GM23338 (cell line): ENCODE results near the gene OASL. TPM values are rescaled to one million over a fixed set of nuclear protein-coding genes. Genes with fewer than 3 reads are reported as not detected.

Experiments
- ATAC-seq: fragments of 200-7000 bp; cut with Tn5 transposase; 3 replicates; pipeline ENCODE4 v1.9.1; 2020
- DNase-seq: peaks from one replicate; pipeline ENCODE4 v3.0.0-alpha.2; 2015; ENCODE audit warnings: low spot score
- H2AFZ ChIP-seq: fragments of 200-600 bp; sonication (generic); 2 replicates; pipeline ENCODE4 v1.8.0; 2016; ENCODE audit warnings: antibody characterized with exemption, mild to moderate bottlenecking, moderate library complexity
- H3F3A ChIP-seq: fragments of 200-600 bp; sonication (generic); replicated peaks from 2 replicates; pipeline ENCODE4 v1.8.0; 2017; ENCODE audit warnings: antibody characterized with exemption, mixed run types, low read depth
- H3K27ac ChIP-seq: fragments of 200-600 bp; sonication (generic); 2 replicates; pipeline ENCODE4 v1.6.1; 2016; ENCODE audit warnings: low read depth
- H3K27me3 ChIP-seq: fragments of 200-600 bp; sonication (generic); 2 replicates; pipeline ENCODE4 v1.8.0; 2016; ENCODE audit warnings: mild to moderate bottlenecking, mixed run types, moderate library complexity; ENCODE audit not compliant: insufficient read depth
- H3K36me3 ChIP-seq: fragments of 200-600 bp; sonication (generic); 2 replicates; pipeline ENCODE4 v1.8.0; 2016; ENCODE audit warnings: mild to moderate bottlenecking; ENCODE audit not compliant: insufficient read depth
- H3K4me1 ChIP-seq: fragments of 200-600 bp; sonication (generic); 2 replicates; pipeline ENCODE4 v1.8.0; 2016; ENCODE audit warnings: mild to moderate bottlenecking, moderate library complexity; ENCODE audit not compliant: insufficient read depth
- H3K4me2 ChIP-seq: fragments of 200-600 bp; sonication (generic); 2 replicates; pipeline ENCODE4 v1.7.1; 2017; ENCODE audit warnings: mixed run types
- H3K4me3 ChIP-seq: fragments of 200-600 bp; sonication (generic); 2 replicates; pipeline ENCODE4 v1.6.1; 2016; ENCODE audit warnings: mixed run types
- H3K79me2 ChIP-seq: fragments of 200-600 bp; sonication (generic); replicated peaks from 2 replicates; pipeline ENCODE4 v1.8.0; 2017; ENCODE audit warnings: mild to moderate bottlenecking; ENCODE audit not compliant: insufficient read depth
- H3K9me2 ChIP-seq: fragments of 200-600 bp; sonication (generic); 2 replicates; pipeline ENCODE4 v1.8.0; 2017; ENCODE audit not compliant: insufficient read depth
- H4K20me1 ChIP-seq: fragments of 200-600 bp; sonication (generic); replicated peaks from 2 replicates; pipeline ENCODE4 v1.8.0; 2017; ENCODE audit warnings: mild to moderate bottlenecking; ENCODE audit not compliant: insufficient read depth
- H3K27ac Mint-ChIP-seq: 2 replicates; pipeline ENCODE4 v1.8.0; 2020; ENCODE audit warnings: inconsistent platforms, mild to moderate bottlenecking, moderate library complexity, mixed read lengths
- H3K27me3 Mint-ChIP-seq: 3 replicates; pipeline ENCODE4 v1.8.0; 2022; ENCODE audit warnings: low read depth, mild to moderate bottlenecking, moderate library complexity, mixed read lengths, inconsistent platforms; ENCODE audit not compliant: insufficient read depth, poor library complexity
- H3K36me3 Mint-ChIP-seq: 3 replicates; pipeline ENCODE4 v1.8.0; 2021; ENCODE audit warnings: low read depth, mild to moderate bottlenecking, inconsistent platforms, moderate library complexity, mixed read lengths
- H3K4me1 Mint-ChIP-seq: 3 replicates; pipeline ENCODE4 v1.8.0; 2020; ENCODE audit warnings: mild to moderate bottlenecking, inconsistent platforms, mixed read lengths
- H3K4me3 Mint-ChIP-seq: 3 replicates; pipeline ENCODE4 v1.8.0; 2021; ENCODE audit warnings: moderate library complexity, mild to moderate bottlenecking, inconsistent platforms, mixed read lengths
- H3K9me3 Mint-ChIP-seq: 3 replicates; pipeline ENCODE4 v1.8.0; 2020; ENCODE audit warnings: moderate library complexity, mild to moderate bottlenecking, inconsistent platforms, mixed read lengths
- EZH2phosphoT487 ChIP-seq: fragments of 200-600 bp; sonication (generic); IDR thresholded peaks from one replicate; pipeline ENCODE4 v1.8.1; 2018; ENCODE audit warnings: antibody characterized with exemption; ENCODE audit not compliant: unreplicated experiment
- JUNB ChIP-seq: IDR thresholded peaks from one replicate; pipeline ENCODE4 v1.6.1; 2016; ENCODE audit warnings: antibody characterized with exemption; ENCODE audit not compliant: unreplicated experiment
- POLR2AphosphoS5 ChIP-seq: IDR thresholded peaks from 2 replicates; pipeline ENCODE4 v1.6.1; 2016; ENCODE audit warnings: antibody characterized with exemption, low read depth
- REST ChIP-seq: IDR thresholded peaks from one replicate; pipeline ENCODE4 v1.6.1; 2018; ENCODE audit warnings: antibody characterized with exemption; ENCODE audit not compliant: unreplicated experiment
- ZNF114 ChIP-seq: fragments of 250-450 bp; sonication (Bioruptor Pico); IDR thresholded peaks from 2 replicates; pipeline ENCODE4 v1.5.0; 2020; ENCODE audit warnings: mild to moderate bottlenecking, moderate library complexity
- polyA plus RNA-seq: library from polyadenylated mRNA; unstranded; fragments of >200 nt; fragmentation: Nextera tagmentation; extraction: Ambion mirVana; gene quantifications from 2 replicates; pipeline ENCODE4 v1.2.1, GENCODE V29; 2016
- total RNA-seq: library from RNA; depleted of rRNA; stranded (reverse); fragments of >200 nt; shearing (Covaris generic); gene quantifications from 2 replicates; pipeline ENCODE4 v1.2.3, GENCODE V29; 2014
- TF ChIP-seq, protein P1 (sequence below): fragments of 250-450 bp; sonication (Bioruptor Pico); IDR thresholded peaks from 2 replicates; pipeline ENCODE4 v1.5.0; 2020; ENCODE audit warnings: mild to moderate bottlenecking, moderate library complexity
- TF ChIP-seq, protein P2 (sequence below): IDR thresholded peaks from 2 replicates; pipeline ENCODE4 v1.6.1; 2016; ENCODE audit warnings: antibody characterized with exemption
- TF ChIP-seq, protein P3 (sequence below), 2 experiments: fragments of 200-600 bp in 1 of 2; sonication (generic) in 1 of 2; conservative IDR thresholded peaks; 2 replicates each; pipeline versions ENCODE4 v1.5.1 to v1.6.1; 2016 to 2017; ENCODE audit warnings: antibody characterized with exemption in 2 of 2, low read depth in 2 of 2, mild to moderate bottlenecking in 2 of 2, moderate library complexity in 1 of 2

The OASL gene
- total and polyA plus RNA-seq, 2 experiments from 2014 or later, result not detected

GRCh38 chr12:120994059-120994458 is 45.0 kb downstream of the OASL start (continued):
- TF ChIP-seq, protein P1, sequence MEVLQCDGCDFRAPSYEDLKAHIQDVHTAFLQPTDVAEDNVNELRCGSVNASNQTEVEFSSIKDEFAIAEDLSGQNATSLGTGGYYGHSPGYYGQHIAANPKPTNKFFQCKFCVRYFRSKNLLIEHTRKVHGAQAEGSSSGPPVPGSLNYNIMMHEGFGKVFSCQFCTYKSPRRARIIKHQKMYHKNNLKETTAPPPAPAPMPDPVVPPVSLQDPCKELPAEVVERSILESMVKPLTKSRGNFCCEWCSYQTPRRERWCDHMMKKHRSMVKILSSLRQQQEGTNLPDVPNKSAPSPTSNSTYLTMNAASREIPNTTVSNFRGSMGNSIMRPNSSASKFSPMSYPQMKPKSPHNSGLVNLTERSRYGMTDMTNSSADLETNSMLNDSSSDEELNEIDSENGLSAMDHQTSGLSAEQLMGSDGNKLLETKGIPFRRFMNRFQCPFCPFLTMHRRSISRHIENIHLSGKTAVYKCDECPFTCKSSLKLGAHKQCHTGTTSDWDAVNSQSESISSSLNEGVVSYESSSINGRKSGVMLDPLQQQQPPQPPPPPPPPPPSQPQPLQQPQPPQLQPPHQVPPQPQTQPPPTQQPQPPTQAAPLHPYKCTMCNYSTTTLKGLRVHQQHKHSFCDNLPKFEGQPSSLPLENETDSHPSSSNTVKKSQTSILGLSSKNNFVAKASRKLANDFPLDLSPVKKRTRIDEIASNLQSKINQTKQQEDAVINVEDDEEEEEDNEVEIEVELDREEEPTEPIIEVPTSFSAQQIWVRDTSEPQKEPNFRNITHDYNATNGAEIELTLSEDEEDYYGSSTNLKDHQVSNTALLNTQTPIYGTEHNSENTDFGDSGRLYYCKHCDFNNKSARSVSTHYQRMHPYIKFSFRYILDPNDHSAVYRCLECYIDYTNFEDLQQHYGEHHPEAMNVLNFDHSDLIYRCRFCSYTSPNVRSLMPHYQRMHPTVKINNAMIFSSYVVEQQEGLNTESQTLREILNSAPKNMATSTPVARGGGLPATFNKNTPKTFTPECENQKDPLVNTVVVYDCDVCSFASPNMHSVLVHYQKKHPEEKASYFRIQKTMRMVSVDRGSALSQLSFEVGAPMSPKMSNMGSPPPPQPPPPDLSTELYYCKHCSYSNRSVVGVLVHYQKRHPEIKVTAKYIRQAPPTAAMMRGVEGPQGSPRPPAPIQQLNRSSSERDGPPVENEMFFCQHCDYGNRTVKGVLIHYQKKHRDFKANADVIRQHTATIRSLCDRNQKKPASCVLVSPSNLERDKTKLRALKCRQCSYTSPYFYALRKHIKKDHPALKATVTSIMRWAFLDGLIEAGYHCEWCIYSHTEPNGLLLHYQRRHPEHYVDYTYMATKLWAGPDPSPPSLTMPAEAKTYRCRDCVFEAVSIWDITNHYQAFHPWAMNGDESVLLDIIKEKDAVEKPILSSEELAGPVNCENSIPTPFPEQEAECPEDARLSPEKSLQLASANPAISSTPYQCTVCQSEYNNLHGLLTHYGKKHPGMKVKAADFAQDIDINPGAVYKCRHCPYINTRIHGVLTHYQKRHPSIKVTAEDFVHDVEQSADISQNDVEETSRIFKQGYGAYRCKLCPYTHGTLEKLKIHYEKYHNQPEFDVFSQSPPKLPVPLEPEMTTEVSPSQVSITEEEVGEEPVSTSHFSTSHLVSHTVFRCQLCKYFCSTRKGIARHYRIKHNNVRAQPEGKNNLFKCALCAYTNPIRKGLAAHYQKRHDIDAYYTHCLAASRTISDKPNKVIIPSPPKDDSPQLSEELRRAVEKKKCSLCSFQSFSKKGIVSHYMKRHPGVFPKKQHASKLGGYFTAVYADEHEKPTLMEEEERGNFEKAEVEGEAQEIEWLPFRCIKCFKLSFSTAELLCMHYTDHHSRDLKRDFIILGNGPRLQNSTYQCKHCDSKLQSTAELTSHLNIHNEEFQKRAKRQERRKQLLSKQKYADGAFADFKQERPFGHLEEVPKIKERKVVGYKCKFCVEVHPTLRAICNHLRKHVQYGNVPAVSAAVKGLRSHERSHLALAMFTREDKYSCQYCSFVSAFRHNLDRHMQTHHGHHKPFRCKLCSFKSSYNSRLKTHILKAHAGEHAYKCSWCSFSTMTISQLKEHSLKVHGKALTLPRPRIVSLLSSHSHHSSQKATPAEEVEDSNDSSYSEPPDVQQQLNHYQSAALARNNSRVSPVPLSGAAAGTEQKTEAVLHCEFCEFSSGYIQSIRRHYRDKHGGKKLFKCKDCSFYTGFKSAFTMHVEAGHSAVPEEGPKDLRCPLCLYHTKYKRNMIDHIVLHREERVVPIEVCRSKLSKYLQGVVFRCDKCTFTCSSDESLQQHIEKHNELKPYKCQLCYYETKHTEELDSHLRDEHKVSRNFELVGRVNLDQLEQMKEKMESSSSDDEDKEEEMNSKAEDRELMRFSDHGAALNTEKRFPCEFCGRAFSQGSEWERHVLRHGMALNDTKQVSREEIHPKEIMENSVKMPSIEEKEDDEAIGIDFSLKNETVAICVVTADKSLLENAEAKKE (CRISPR knock-in tag), result no peak
- no peak for TF ChIP-seq POLR2AphosphoS5
- no peak for TF ChIP-seq ZNF114

DNA sequence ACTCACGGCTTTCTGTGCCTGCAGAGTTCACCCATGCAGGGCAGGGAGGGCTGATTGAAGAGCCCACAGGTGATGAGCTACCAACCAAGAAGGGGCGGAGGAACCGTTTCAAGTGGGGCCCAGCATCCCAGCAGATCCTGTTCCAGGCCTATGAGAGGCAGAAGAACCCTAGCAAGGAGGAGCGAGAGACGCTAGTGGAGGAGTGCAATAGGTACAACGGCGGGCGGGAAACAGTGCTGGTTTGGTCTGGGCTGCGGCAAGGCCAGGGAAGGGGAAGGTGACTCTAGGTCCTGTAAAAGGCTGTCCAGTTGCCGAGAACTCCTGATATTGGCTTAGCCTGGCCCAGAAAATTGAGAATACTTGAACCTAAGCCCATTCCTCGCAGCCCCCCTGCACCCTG is 45.5 kb downstream of the OASL start:
- H3K4me1 Mint-ChIP-seq, result no peaks in the 10 kb centered on the region
- Histone ChIP-seq H3K27me3 (no peaks in the 10 kb centered on the region), H3K4me1 (no peaks in the 10 kb centered on the region), H3K36me3 (no peaks in the 10 kb centered on the region), H3K4me3 (no peak overlapping the region), H3K27ac (no peak overlapping the region), H2AFZ (no peak overlapping the region), H3K4me2 (no peak overlapping the region), H3F3A (no peaks in the 10 kb centered on the region), H3K9me2 (no peaks in the 10 kb centered on the region), H4K20me1 (no peaks in the 10 kb centered on the region), H3K79me2 (no peaks in the 10 kb centered on the region)
- H3K36me3 Mint-ChIP-seq, result no peaks in the 10 kb centered on the region; the same call in 2 of the 3 replicates
- H3K9me3 Mint-ChIP-seq, result peaks cover 4% of the 10 kb centered on the region; the same call in 1 of the 3 replicates
- TF ChIP-seq REST, result no peak
- no peak for TF ChIP-seq EZH2phosphoT487
- TF ChIP-seq POLR2AphosphoS5, result no peak
- no peak for TF ChIP-seq JUNB
- TF ChIP-seq, protein P2, sequence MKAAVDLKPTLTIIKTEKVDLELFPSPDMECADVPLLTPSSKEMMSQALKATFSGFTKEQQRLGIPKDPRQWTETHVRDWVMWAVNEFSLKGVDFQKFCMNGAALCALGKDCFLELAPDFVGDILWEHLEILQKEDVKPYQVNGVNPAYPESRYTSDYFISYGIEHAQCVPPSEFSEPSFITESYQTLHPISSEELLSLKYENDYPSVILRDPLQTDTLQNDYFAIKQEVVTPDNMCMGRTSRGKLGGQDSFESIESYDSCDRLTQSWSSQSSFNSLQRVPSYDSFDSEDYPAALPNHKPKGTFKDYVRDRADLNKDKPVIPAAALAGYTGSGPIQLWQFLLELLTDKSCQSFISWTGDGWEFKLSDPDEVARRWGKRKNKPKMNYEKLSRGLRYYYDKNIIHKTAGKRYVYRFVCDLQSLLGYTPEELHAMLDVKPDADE, result no peak
- TF ChIP-seq, protein P3, sequence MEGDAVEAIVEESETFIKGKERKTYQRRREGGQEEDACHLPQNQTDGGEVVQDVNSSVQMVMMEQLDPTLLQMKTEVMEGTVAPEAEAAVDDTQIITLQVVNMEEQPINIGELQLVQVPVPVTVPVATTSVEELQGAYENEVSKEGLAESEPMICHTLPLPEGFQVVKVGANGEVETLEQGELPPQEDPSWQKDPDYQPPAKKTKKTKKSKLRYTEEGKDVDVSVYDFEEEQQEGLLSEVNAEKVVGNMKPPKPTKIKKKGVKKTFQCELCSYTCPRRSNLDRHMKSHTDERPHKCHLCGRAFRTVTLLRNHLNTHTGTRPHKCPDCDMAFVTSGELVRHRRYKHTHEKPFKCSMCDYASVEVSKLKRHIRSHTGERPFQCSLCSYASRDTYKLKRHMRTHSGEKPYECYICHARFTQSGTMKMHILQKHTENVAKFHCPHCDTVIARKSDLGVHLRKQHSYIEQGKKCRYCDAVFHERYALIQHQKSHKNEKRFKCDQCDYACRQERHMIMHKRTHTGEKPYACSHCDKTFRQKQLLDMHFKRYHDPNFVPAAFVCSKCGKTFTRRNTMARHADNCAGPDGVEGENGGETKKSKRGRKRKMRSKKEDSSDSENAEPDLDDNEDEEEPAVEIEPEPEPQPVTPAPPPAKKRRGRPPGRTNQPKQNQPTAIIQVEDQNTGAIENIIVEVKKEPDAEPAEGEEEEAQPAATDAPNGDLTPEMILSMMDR (conservative IDR thresholded peaks at IDR 0.05; ENCODE audit: low read depth in 2 of 2), result no peak
- DNase-seq (no peak), ATAC-seq (no peak)
- H3K4me3 Mint-ChIP-seq, result no peak overlapping the region
- no peak overlapping the region for H3K27ac Mint-ChIP-seq
- peaks cover 6% of the 10 kb centered on the region for H3K27me3 Mint-ChIP-seq
